H1 (cell line): ENCODE data around the gene CHST11.

Experiments
- BACH1 ChIP-seq: IDR thresholded peaks from 2 replicates; pipeline ENCODE4 v1.6.1; 2012; ENCODE audit warnings: low read length, improper control_type of control experiment
- CEBPB ChIP-seq: IDR thresholded peaks from 2 replicates; pipeline ENCODE4 v1.6.1; 2012; ENCODE audit warnings: low read depth, low read length
- CTCF ChIP-seq, 3 experiments: IDR thresholded peaks; 1 replicate in 2 of 3; 2 replicates in 1 of 3; pipeline versions ENCODE4 v1.5.1 to v1.6.1; 2011; ENCODE audit warnings: low read length in 3 of 3, mild to moderate bottlenecking in 3 of 3, inconsistent platforms in 2 of 3, low read depth in 1 of 3, moderate library complexity in 1 of 3; ENCODE audit not compliant: insufficient read depth in 1 of 3; ENCODE audit errors: control extremely low read depth in 1 of 3
- EZH2 ChIP-seq: fragments of 200-600 bp; sonication (generic); IDR thresholded peaks from 2 replicates; pipeline ENCODE4 v1.7.1; 2012; ENCODE audit warnings: low read depth, mild to moderate bottlenecking, moderate library complexity, low read length, inconsistent platforms; ENCODE audit not compliant: severe bottlenecking
- FOSL1 ChIP-seq: IDR thresholded peaks from 2 replicates; pipeline ENCODE4 v1.6.1; 2011; ENCODE audit warnings: mild to moderate bottlenecking, low read depth, low read length, moderate library complexity; ENCODE audit not compliant: insufficient read depth
- GABPA ChIP-seq: IDR thresholded peaks from 2 replicates; pipeline ENCODE4 v1.6.1; 2011; ENCODE audit warnings: mild to moderate bottlenecking, low read length, moderate library complexity, borderline replicate concordance; ENCODE audit not compliant: insufficient read depth
- MAFK ChIP-seq: IDR thresholded peaks from 2 replicates; pipeline ENCODE4 v1.6.1; 2012; ENCODE audit warnings: low read depth, mild to moderate bottlenecking, improper control_type of control experiment, low read length
- POLR2A ChIP-seq, 2 experiments: IDR thresholded peaks; 1 replicate in 1 of 2; 2 replicates in 1 of 2; pipeline ENCODE4 v1.6.1; 2011; ENCODE audit warnings: low read depth in 2 of 2, low read length in 2 of 2, mild to moderate bottlenecking in 2 of 2; ENCODE audit errors: control extremely low read depth in 1 of 2
- POU5F1 ChIP-seq: IDR thresholded peaks from 2 replicates; pipeline ENCODE4 v1.6.1; 2011; ENCODE audit warnings: low read depth, mild to moderate bottlenecking, low read length, moderate library complexity
- RAD21 ChIP-seq, 2 experiments: IDR thresholded peaks in 1 of 2; conservative IDR thresholded peaks in 1 of 2; 2 replicates each; pipeline ENCODE4 v1.6.1; 2011; ENCODE audit warnings: low read depth in 2 of 2, low read length in 2 of 2, improper control_type of control experiment in 1 of 2, inconsistent platforms in 1 of 2, mild to moderate bottlenecking in 1 of 2, moderate library complexity in 1 of 2
- RNF2 ChIP-seq: fragments of 200-900, 300-1000 bp; sonication (generic); IDR thresholded peaks from 2 replicates; pipeline ENCODE4 v1.7.1; 2016; ENCODE audit warnings: borderline replicate concordance, low read depth, mild to moderate bottlenecking, antibody characterized with exemption, low read length; ENCODE audit not compliant: poor library complexity, severe bottlenecking; ENCODE audit errors: missing control alignments
- SRF ChIP-seq: IDR thresholded peaks from 2 replicates; pipeline ENCODE4 v1.6.1; 2011; ENCODE audit warnings: mild to moderate bottlenecking, low read depth, low read length, moderate library complexity
- TAF7 ChIP-seq: optimal IDR thresholded peaks from 2 replicates; pipeline ENCODE3; 2011; ENCODE audit warnings: low read depth, mild to moderate bottlenecking, inconsistent platforms, low read length, moderate library complexity, borderline replicate concordance
- TEAD4 ChIP-seq: IDR thresholded peaks from 2 replicates; pipeline ENCODE4 v1.6.1; 2012; ENCODE audit warnings: low read depth, low read length, inconsistent platforms, mixed read lengths

DNA sequence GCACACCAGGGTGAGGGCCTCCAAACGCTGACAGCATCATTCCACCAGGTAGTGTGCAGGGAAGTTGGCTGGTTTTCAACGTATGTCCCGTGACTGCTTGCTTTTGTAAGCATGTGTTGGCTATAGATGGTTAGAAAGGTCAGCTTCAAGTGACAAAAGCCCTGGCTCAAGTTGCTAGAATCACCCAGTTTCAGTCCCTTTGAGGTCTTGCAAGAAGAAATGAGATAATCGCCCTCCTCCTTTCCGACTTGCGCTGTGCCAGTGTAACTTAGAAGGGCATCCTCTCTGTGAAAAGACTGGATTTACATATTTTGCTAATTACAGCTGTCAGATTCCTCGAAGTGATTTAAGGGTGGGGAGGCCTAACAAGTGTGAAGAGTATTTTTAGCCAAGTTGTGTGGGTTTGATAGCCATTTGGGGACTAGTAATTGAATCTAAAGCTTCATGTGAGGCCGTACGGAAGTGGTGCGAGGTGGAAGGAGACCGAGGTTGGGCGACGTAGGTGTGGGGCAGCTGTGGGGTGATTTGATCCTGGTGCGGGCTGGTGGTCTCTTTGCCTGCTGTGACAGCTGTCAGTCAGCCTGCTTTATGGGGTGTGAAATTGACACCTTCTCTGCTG, 94.7 kb downstream of the CHST11 start:
- TF ChIP-seq MAFK (no peak), TAF7 (no peak), CTCF (IDR thresholded peaks at IDR 0.05; ENCODE audit: control extremely low read depth in 1 of 3, insufficient read depth in 1 of 3, low read depth in 1 of 3, low read length in 3 of 3) (no peak), EZH2 (no peak), TEAD4 (no peak), RAD21 (IDR thresholded peaks at IDR 0.05 in 1 of 2, conservative IDR thresholded peaks at IDR 0.05 in 1 of 2; ENCODE audit: low read depth in 2 of 2, low read length in 2 of 2) (no peak), CEBPB (no peak), SRF (no peak), POLR2A (IDR thresholded peaks at IDR 0.05; ENCODE audit: control extremely low read depth in 1 of 2, low read depth in 2 of 2, low read length in 2 of 2) (no peak), GABPA (no peak), BACH1 (no peak), FOSL1 (no peak), POU5F1 (no peak), RNF2 (no peak)
